GM19240 (cell line): ENCODE data around the gene ZNF695.

Experiments used
- DNase-seq: peaks from one replicate; pipeline ENCODE4 v3.0.0; 2011; ENCODE audit warnings: low spot score; ENCODE audit not compliant: insufficient read length

The ZNF695 gene

GRCh38 chr1:246959944-246960693 is 47.7 kb downstream of the ZNF695 start:
- no peak for DNase-seq

DNA sequence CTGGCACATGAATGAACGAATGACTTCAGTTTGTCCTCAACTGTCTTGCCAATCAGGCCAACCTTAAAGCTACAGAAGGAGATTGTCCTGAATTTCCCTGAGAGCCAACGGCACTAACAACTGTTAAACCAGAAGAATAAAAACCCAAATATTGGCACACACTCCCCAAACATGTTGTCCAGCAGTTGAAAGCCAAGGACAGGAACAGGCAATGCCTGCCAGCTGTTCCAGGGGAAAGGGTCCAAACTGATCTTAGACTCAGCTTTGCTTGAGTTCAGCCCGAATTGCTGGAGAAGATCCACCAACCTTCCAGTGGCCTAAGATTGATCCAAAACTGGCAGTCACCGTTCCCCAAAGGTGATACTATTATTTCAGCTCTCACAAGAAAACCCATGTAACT is 53.7 kb downstream of the ZNF695 start:
- DNase-seq, result no peak

DNA sequence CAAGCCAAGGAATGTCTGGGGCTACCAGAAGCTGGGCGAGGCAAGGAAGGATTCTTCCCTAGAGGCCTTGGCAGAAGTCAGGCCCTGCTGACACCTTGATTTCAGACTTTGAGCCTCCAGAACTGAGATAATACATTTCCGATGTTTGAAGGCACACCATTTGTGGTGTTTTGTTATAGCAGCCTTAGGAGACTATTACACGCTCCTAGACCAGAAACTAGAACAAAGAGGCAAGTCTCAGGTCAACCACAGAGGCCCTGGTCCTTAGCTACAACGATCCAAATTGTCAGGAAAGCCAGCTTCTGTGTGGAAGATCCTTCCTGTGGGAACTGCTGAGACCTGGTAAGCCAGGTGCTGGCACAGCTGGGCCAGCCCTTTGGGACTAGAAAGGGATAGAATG is 56.4 kb downstream of the ZNF695 start:
- DNase-seq, result no peak

GRCh38 chr1:246949956-246950355 is 57.9 kb downstream of the ZNF695 start:
- no peak for DNase-seq

DNA sequence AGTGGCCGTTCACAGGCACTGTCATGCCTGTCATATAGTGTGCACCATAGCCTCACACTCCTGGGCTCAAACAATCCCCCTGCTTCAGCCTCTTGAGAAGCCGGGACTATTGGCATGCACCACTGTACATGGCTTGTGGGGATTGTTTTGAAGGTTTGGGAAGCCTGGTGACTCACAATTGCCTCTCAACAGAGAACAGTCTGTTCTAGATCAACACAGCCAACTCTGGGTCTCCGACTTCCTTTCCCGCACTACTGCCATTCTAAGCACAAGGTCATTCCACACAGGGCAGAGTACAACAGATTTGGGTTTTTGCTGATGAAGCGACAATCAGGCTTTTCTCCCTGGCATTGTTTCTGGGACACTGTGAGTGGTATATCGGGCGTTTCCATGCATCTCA is 60.6 kb downstream of the ZNF695 start:
- no peak for DNase-seq

- no peak for DNase-seq
Observed at GRCh38 chr1:246946366-246946765, 61.5 kb downstream of the ZNF695 start.
